Osteocyte (in vitro differentiated cells): Measurements from ENCODE around the gene NRBP1. TPM values are rescaled to one million over a fixed set of nuclear protein-coding genes. Genes with fewer than 3 reads are reported as not detected.

ENCODE experiments used
- DNase-seq: peaks from one replicate; pipeline ENCODE4 v3.0.0; 2021; ENCODE audit warnings: mixed read lengths; ENCODE audit not compliant: unreplicated experiment; ENCODE audit errors: extremely low spot score
- H3K27ac Mint-ChIP-seq: one replicate; pipeline ENCODE4 v1.8.0; 2021; ENCODE audit warnings: mild to moderate bottlenecking, mixed read lengths; ENCODE audit not compliant: unreplicated experiment
- H3K27me3 Mint-ChIP-seq: one replicate; pipeline ENCODE4 v1.8.0; 2021; ENCODE audit warnings: mixed read lengths; ENCODE audit not compliant: unreplicated experiment
- H3K36me3 Mint-ChIP-seq: one replicate; pipeline ENCODE4 v1.8.0; 2021; ENCODE audit warnings: mixed read lengths; ENCODE audit not compliant: unreplicated experiment
- H3K4me1 Mint-ChIP-seq: one replicate; pipeline ENCODE4 v1.8.0; 2021; ENCODE audit warnings: mixed read lengths; ENCODE audit not compliant: unreplicated experiment
- H3K4me3 Mint-ChIP-seq: one replicate; pipeline ENCODE4 v1.8.0; 2021; ENCODE audit warnings: mild to moderate bottlenecking, moderate library complexity, mixed read lengths; ENCODE audit not compliant: unreplicated experiment
- H3K9me3 Mint-ChIP-seq: one replicate; pipeline ENCODE4 v1.8.0; 2021; ENCODE audit warnings: mixed read lengths; ENCODE audit not compliant: unreplicated experiment
- total RNA-seq: library from RNA; stranded (reverse); gene quantifications from 2 replicates; pipeline ENCODE4 v1.2.1, GENCODE V29; 2021
- TF ChIP-seq, protein P1 (sequence below): fragments of 200-600 bp; sonication (generic); IDR thresholded peaks from 2 replicates; pipeline ENCODE4 v1.5.0; 2021; ENCODE audit warnings: antibody characterized with exemption, mild to moderate bottlenecking, moderate library complexity

Gene NRBP1
- total RNA-seq, 1 donor from 2014 or later = 129 TPM

DNA sequence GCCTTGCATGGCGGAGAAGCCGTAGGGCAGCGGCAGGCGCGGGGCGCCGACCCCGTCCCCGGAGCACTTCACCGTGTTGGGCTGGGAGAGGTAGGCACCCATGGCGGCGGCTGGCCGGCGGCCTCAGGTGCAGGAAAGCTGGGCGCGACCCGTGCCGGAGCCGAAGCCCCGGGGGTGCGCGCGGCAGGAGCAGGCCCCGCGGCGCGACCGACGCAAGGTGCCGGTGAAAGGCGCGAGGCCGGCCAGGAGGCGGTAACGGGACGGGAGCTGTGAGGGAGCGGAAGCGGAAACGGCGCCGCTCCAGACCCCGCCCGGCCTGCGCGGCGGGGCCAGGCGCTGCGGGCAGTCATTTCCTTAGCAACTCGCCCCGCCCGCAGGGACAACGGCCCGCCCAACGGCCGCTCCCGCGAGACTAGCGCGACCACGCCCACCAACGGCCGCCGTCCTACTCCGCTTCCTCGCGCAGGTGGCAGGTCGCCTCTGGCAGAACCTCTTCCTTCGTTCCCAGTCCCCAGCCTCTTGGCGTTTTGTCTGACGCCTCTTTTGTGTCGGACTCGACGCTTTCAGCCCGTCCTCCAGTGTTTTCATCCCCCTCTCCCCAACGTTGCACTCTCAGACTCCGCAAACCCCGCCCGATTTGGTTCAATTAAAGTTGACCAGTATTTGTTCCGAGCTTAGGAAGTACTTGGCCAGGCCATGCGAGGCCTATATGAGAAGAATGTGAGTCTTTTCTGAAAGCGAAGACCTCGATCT is 18.9 kb upstream of the NRBP1 start, which contains the start of gene PPM1G:
Gene PPM1G, minus strand, starts transcription at position 271 of the 753 bp plus-strand sequence. Its CDS starts 169 bp downstream, at position 102.
- Mint-ChIP-seq H3K4me3 (peak within 1 kb of the TSS; percentile 89), H3K27ac (peak within 1 kb of the TSS; percentile 92), H3K4me1 (peaks cover 29% of the 10 kb centered on the region), H3K36me3 (peaks cover 4% of the 10 kb centered on the region), H3K9me3 (no peaks in the 10 kb centered on the region), H3K27me3 (no peaks in the 10 kb centered on the region)
- peak; percentile 98 for DNase-seq
- TF ChIP-seq, protein P1, sequence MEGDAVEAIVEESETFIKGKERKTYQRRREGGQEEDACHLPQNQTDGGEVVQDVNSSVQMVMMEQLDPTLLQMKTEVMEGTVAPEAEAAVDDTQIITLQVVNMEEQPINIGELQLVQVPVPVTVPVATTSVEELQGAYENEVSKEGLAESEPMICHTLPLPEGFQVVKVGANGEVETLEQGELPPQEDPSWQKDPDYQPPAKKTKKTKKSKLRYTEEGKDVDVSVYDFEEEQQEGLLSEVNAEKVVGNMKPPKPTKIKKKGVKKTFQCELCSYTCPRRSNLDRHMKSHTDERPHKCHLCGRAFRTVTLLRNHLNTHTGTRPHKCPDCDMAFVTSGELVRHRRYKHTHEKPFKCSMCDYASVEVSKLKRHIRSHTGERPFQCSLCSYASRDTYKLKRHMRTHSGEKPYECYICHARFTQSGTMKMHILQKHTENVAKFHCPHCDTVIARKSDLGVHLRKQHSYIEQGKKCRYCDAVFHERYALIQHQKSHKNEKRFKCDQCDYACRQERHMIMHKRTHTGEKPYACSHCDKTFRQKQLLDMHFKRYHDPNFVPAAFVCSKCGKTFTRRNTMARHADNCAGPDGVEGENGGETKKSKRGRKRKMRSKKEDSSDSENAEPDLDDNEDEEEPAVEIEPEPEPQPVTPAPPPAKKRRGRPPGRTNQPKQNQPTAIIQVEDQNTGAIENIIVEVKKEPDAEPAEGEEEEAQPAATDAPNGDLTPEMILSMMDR = no peak

DNA sequence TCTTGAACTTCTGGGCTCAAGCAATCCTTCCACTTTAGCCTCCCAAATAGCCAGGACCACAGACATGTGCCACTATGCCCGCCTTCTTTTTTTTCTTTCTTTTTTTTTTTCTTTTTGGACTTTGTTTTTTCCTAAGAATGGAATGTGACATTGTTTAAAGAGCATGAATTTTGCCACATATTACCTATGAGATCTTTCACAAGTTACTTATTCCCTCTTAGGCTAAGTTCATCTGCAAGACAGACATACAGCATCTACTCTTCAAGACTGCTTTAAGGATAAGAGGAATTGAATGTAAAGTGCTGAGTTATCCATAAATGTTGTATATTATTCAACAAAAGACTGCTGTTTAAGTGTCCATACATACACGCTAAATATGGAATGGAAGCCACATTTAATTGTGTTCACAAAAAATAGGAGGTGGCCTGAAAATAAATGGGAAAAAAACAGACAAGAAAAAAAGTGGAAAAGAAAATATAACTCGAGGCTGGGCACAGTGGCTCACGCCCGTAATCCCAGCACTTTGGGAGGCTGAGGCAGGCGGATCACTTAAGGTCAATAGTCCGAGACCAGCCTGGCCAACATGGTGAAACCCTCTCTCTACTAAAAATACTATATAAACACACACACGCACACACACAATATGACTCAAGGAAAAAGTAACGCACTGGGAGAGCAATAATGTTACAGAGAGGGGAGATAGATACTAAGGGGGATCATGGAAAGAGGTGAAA is 15.8 kb upstream of the NRBP1 start:
- DNase-seq = no peak
- no peaks in the 10 kb centered on the region for H3K9me3 Mint-ChIP-seq
- TF ChIP-seq, protein P1 = no peak
- H3K4me1 Mint-ChIP-seq = peaks cover 18% of the 10 kb centered on the region
- no peak overlapping the region for H3K27ac Mint-ChIP-seq
- no peak overlapping the region for H3K4me3 Mint-ChIP-seq
- no peaks in the 10 kb centered on the region for H3K36me3 Mint-ChIP-seq
- no peaks in the 10 kb centered on the region for H3K27me3 Mint-ChIP-seq

DNA sequence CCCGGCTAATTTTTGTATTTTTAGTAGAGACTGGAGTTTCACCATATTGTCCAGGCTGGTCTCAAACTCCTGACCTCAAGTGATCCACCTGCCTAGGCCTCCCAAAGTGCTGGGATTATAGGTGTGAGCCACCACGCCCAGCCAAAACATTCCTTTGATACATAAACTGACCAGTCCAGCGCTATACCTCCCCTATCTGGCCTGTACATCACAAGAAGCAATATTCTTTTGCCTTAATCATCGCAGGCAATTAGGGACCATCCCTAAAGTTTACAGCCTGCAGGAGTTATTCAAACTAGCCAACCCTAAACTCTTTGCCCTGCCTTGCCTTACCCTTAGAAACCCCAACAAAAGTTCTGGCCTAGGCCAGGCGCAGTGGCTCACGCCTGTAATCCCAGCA is 12.3 kb upstream of the NRBP1 start:
- Mint-ChIP-seq H3K27ac (no peak overlapping the region), H3K4me3 (no peak overlapping the region), H3K27me3 (no peaks in the 10 kb centered on the region), H3K9me3 (no peaks in the 10 kb centered on the region), H3K36me3 (no peaks in the 10 kb centered on the region), H3K4me1 (no peaks in the 10 kb centered on the region)
- TF ChIP-seq, protein P1 = no peak
- DNase-seq = no peak

DNA sequence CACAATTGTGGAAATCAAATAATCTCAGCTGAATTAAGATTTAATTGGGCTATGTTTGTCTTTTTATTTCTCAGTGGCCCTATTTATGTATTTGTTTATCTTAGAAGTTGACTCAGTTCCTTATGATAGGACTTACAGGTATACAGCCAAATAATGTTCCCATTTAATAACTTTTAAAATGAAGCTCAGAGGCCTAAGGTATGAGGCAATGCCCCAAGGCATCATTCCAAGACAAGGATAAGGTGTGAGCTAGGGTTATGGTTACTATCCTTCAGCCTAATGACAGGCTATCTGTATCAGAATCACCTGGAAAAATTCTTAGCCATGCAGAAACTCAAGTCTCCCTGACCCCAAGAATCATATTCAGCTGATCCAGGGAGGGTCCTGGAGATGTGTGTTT is 7.4 kb upstream of the NRBP1 start:
- H3K4me3 Mint-ChIP-seq = no peak overlapping the region
- TF ChIP-seq, protein P1 = no peak
- DNase-seq = no peak
- H3K27me3 Mint-ChIP-seq = peaks cover 2% of the 10 kb centered on the region
- H3K9me3 Mint-ChIP-seq = no peaks in the 10 kb centered on the region
- no peak overlapping the region for H3K27ac Mint-ChIP-seq
- no peaks in the 10 kb centered on the region for H3K36me3 Mint-ChIP-seq
- no peaks in the 10 kb centered on the region for H3K4me1 Mint-ChIP-seq

DNA sequence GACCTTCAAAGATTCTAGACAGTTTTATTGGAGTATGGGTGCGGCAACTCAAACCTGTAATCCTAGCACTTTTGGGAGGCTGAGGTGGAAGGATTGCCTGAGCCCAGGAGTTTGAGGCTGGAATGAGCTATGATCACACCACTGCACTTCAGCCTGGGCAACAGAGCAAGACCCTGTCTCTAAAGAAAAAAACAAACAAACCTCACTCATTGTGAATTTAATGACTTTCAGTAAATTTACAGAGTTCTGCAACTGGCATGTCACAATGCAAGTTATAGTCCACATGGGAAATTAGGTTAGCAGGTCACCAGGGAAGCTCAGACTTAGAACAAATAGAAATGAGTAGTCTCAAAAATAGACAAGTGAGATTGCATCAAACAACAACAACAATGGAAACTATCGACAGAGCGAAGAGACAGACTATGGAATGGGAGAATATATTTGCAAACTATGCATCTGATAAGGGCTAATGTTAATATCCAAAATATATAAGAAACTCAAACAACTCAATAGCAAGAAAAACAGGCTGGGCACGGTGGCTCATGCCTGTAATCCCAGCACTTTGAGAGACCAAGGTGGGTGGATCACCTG is 6.7 kb upstream of the NRBP1 start:
- H3K27me3 Mint-ChIP-seq = peaks cover 2% of the 10 kb centered on the region
- H3K4me3 Mint-ChIP-seq = no peak overlapping the region
- H3K9me3 Mint-ChIP-seq = no peaks in the 10 kb centered on the region
- TF ChIP-seq, protein P1 = no peak
- no peaks in the 10 kb centered on the region for H3K4me1 Mint-ChIP-seq
- H3K27ac Mint-ChIP-seq = no peak overlapping the region
- no peak for DNase-seq
- H3K36me3 Mint-ChIP-seq = no peaks in the 10 kb centered on the region
